ENCODE measurements around the gene PTK7.
A peak's percentile ranks its signal among the peaks of the same experiment; 100 is the strongest.

Gene PTK7

GRCh38 chr6:43075670-43076463 is at the start of gene PTK7:
Gene PTK7 (plus strand): TSS chr6:43076314. CDS start chr6:43076489, 175 bp downstream.
- H3K9me3 ChIP-seq (ENCODE audit: control insufficient read depth in 2 of 2, low read length in 2 of 2), result no peaks in the 10 kb centered on the region
- H3K4me1 ChIP-seq (ENCODE audit: control insufficient read depth, insufficient read depth, low read length), result peaks cover 18% of the 10 kb centered on the region
- H3K4me3 ChIP-seq (ENCODE audit: low read length in 2 of 2), result peak within 1 kb of the TSS; percentile 35 to 68
- peaks cover 9 to 21% of the 10 kb centered on the region in 2 donors for H3K36me3 ChIP-seq (ENCODE audit: control insufficient read depth in 2 of 2, insufficient read depth in 2 of 2, low read length in 2 of 2)
- no peak within 1 kb of the TSS for H3K9ac ChIP-seq (ENCODE audit: low read length in 2 of 2)
- no peak within 1 kb of the TSS for H3K27ac ChIP-seq (ENCODE audit: low read length)
- peaks cover 12 to 26% of the 10 kb centered on the region in 2 donors for H3K27me3 ChIP-seq (ENCODE audit: control insufficient read depth in 1 of 2, insufficient read depth in 2 of 2, low read length in 2 of 2)

GRCh38 chr6:43026365-43026764 is 49.7 kb upstream of the PTK7 start:
- H3K27me3 ChIP-seq (ENCODE audit: control insufficient read depth in 1 of 2, insufficient read depth in 2 of 2, low read length in 2 of 2), result no peaks in the 10 kb centered on the region
- peaks cover 32 to 44% of the 10 kb centered on the region in 2 donors for H3K36me3 ChIP-seq (ENCODE audit: control insufficient read depth in 2 of 2, insufficient read depth in 2 of 2, low read length in 2 of 2)
- no peaks in the 10 kb centered on the region for H3K9me3 ChIP-seq (ENCODE audit: control insufficient read depth in 2 of 2, low read length in 2 of 2)
- no peak overlapping the region for H3K9ac ChIP-seq (ENCODE audit: low read length in 2 of 2)
- H3K4me3 ChIP-seq (ENCODE audit: low read length in 2 of 2), result no peak overlapping the region
- H3K4me1 ChIP-seq (ENCODE audit: control insufficient read depth, insufficient read depth, low read length), result no peaks in the 10 kb centered on the region
- H3K27ac ChIP-seq (ENCODE audit: low read length), result no peak overlapping the region

GRCh38 chr6:43029120-43029519 is 47.0 kb upstream of the PTK7 start:
- Histone ChIP-seq H3K9me3 (ENCODE audit: control insufficient read depth in 2 of 2, low read length in 2 of 2) (no peaks in the 10 kb centered on the region), H3K27me3 (ENCODE audit: control insufficient read depth in 1 of 2, insufficient read depth in 2 of 2, low read length in 2 of 2) (no peaks in the 10 kb centered on the region), H3K4me1 (ENCODE audit: control insufficient read depth, insufficient read depth, low read length) (no peaks in the 10 kb centered on the region), H3K4me3 (ENCODE audit: low read length in 2 of 2) (no peak overlapping the region), H3K9ac (ENCODE audit: low read length in 2 of 2) (no peak overlapping the region), H3K27ac (ENCODE audit: low read length) (no peak overlapping the region), H3K36me3 (ENCODE audit: control insufficient read depth in 2 of 2, insufficient read depth in 2 of 2, low read length in 2 of 2) (peaks cover 35 to 53% of the 10 kb centered on the region in 2 donors)

- H3K4me1 ChIP-seq (ENCODE audit: control insufficient read depth, insufficient read depth, low read length), result no peaks in the 10 kb centered on the region
- no peak overlapping the region for H3K4me3 ChIP-seq (ENCODE audit: low read length in 2 of 2)
- H3K36me3 ChIP-seq (ENCODE audit: control insufficient read depth in 2 of 2, insufficient read depth in 2 of 2, low read length in 2 of 2), result peaks cover 32 to 42% of the 10 kb centered on the region in 2 donors
- H3K27ac ChIP-seq (ENCODE audit: low read length), result no peak overlapping the region
- H3K9me3 ChIP-seq (ENCODE audit: control insufficient read depth in 2 of 2, low read length in 2 of 2), result no peaks in the 10 kb centered on the region
- H3K9ac ChIP-seq (ENCODE audit: low read length in 2 of 2), result no peak overlapping the region
- no peaks in the 10 kb centered on the region for H3K27me3 ChIP-seq (ENCODE audit: control insufficient read depth in 1 of 2, insufficient read depth in 2 of 2, low read length in 2 of 2)
Observed at GRCh38 chr6:43032326-43032725, 43.8 kb upstream of the PTK7 start.

GRCh38 chr6:43033496-43034189 is 42.5 kb upstream of the PTK7 start:
- Histone ChIP-seq H3K9ac (ENCODE audit: low read length in 2 of 2) (no peak overlapping the region), H3K27me3 (ENCODE audit: control insufficient read depth in 1 of 2, insufficient read depth in 2 of 2, low read length in 2 of 2) (no peaks in the 10 kb centered on the region), H3K36me3 (ENCODE audit: control insufficient read depth in 2 of 2, insufficient read depth in 2 of 2, low read length in 2 of 2) (peaks cover 34 to 46% of the 10 kb centered on the region in 2 donors), H3K27ac (ENCODE audit: low read length) (no peak overlapping the region), H3K4me3 (ENCODE audit: low read length in 2 of 2) (no peak overlapping the region), H3K4me1 (ENCODE audit: control insufficient read depth, insufficient read depth, low read length) (no peaks in the 10 kb centered on the region), H3K9me3 (ENCODE audit: control insufficient read depth in 2 of 2, low read length in 2 of 2) (no peaks in the 10 kb centered on the region)

GRCh38 chr6:43034190-43034525 is 42.0 kb upstream of the PTK7 start:
- no peak overlapping the region for H3K27ac ChIP-seq (ENCODE audit: low read length)
- no peaks in the 10 kb centered on the region for H3K4me1 ChIP-seq (ENCODE audit: control insufficient read depth, insufficient read depth, low read length)
- no peaks in the 10 kb centered on the region for H3K27me3 ChIP-seq (ENCODE audit: control insufficient read depth in 1 of 2, insufficient read depth in 2 of 2, low read length in 2 of 2)
- no peak overlapping the region for H3K4me3 ChIP-seq (ENCODE audit: low read length in 2 of 2)
- no peaks in the 10 kb centered on the region for H3K9me3 ChIP-seq (ENCODE audit: control insufficient read depth in 2 of 2, low read length in 2 of 2)
- H3K9ac ChIP-seq (ENCODE audit: low read length in 2 of 2), result no peak overlapping the region
- peaks cover 29 to 41% of the 10 kb centered on the region in 2 donors for H3K36me3 ChIP-seq (ENCODE audit: control insufficient read depth in 2 of 2, insufficient read depth in 2 of 2, low read length in 2 of 2)

GRCh38 chr6:43035495-43036194 is 40.5 kb upstream of the PTK7 start:
- Histone ChIP-seq H3K36me3 (ENCODE audit: control insufficient read depth in 2 of 2, insufficient read depth in 2 of 2, low read length in 2 of 2) (peaks cover 32 to 38% of the 10 kb centered on the region in 2 donors), H3K9ac (ENCODE audit: low read length in 2 of 2) (no peak overlapping the region), H3K4me1 (ENCODE audit: control insufficient read depth, insufficient read depth, low read length) (no peaks in the 10 kb centered on the region), H3K27me3 (ENCODE audit: control insufficient read depth in 1 of 2, insufficient read depth in 2 of 2, low read length in 2 of 2) (no peaks in the 10 kb centered on the region), H3K27ac (ENCODE audit: low read length) (no peak overlapping the region), H3K9me3 (ENCODE audit: control insufficient read depth in 2 of 2, low read length in 2 of 2) (no peaks in the 10 kb centered on the region), H3K4me3 (ENCODE audit: low read length in 2 of 2) (no peak overlapping the region)

- Histone ChIP-seq H3K27me3 (ENCODE audit: control insufficient read depth in 1 of 2, insufficient read depth in 2 of 2, low read length in 2 of 2) (no peaks in the 10 kb centered on the region), H3K4me1 (ENCODE audit: control insufficient read depth, insufficient read depth, low read length) (no peaks in the 10 kb centered on the region), H3K9ac (ENCODE audit: low read length in 2 of 2) (no peak overlapping the region), H3K4me3 (ENCODE audit: low read length in 2 of 2) (no peak overlapping the region), H3K27ac (ENCODE audit: low read length) (no peak overlapping the region), H3K9me3 (ENCODE audit: control insufficient read depth in 2 of 2, low read length in 2 of 2) (no peaks in the 10 kb centered on the region), H3K36me3 (ENCODE audit: control insufficient read depth in 2 of 2, insufficient read depth in 2 of 2, low read length in 2 of 2) (peaks cover 32 to 41% of the 10 kb centered on the region in 2 donors)
Observed at GRCh38 chr6:43036712-43037111, 39.4 kb upstream of the PTK7 start.

- no peak overlapping the region for H3K4me3 ChIP-seq (ENCODE audit: low read length in 2 of 2)
- H3K27ac ChIP-seq (ENCODE audit: low read length), result no peak overlapping the region
- no peaks in the 10 kb centered on the region for H3K27me3 ChIP-seq (ENCODE audit: control insufficient read depth in 1 of 2, insufficient read depth in 2 of 2, low read length in 2 of 2)
- H3K9me3 ChIP-seq (ENCODE audit: control insufficient read depth in 2 of 2, low read length in 2 of 2), result no peaks in the 10 kb centered on the region
- peaks cover 32 to 39% of the 10 kb centered on the region in 2 donors for H3K36me3 ChIP-seq (ENCODE audit: control insufficient read depth in 2 of 2, insufficient read depth in 2 of 2, low read length in 2 of 2)
- no peak overlapping the region for H3K9ac ChIP-seq (ENCODE audit: low read length in 2 of 2)
- no peaks in the 10 kb centered on the region for H3K4me1 ChIP-seq (ENCODE audit: control insufficient read depth, insufficient read depth, low read length)
Observed at GRCh38 chr6:43037197-43037596, 38.9 kb upstream of the PTK7 start.

GRCh38 chr6:43037706-43038105 is 38.4 kb upstream of the PTK7 start:
- Histone ChIP-seq H3K4me1 (ENCODE audit: control insufficient read depth, insufficient read depth, low read length) (no peaks in the 10 kb centered on the region), H3K27ac (ENCODE audit: low read length) (no peak overlapping the region), H3K36me3 (ENCODE audit: control insufficient read depth in 2 of 2, insufficient read depth in 2 of 2, low read length in 2 of 2) (peaks cover 34 to 36% of the 10 kb centered on the region in 2 donors), H3K9ac (ENCODE audit: low read length in 2 of 2) (no peak overlapping the region), H3K9me3 (ENCODE audit: control insufficient read depth in 2 of 2, low read length in 2 of 2) (no peaks in the 10 kb centered on the region), H3K4me3 (ENCODE audit: low read length in 2 of 2) (no peak overlapping the region), H3K27me3 (ENCODE audit: control insufficient read depth in 1 of 2, insufficient read depth in 2 of 2, low read length in 2 of 2) (no peaks in the 10 kb centered on the region)

Measured in stomach smooth muscle (tissue), 2 donors.